B cell (primary cell): ENCODE results near the gene HECTD2. TPM values are rescaled to one million over a fixed set of nuclear protein-coding genes. Genes with fewer than 3 reads are reported as not detected.

Experiments used
- ATAC-seq: fragments of 200-7000 bp; cut with Tn5 transposase; one replicate; pipeline ENCODE4 v1.10.0; 2021; ENCODE audit warnings: low read depth, mild to moderate bottlenecking, moderate number of reproducible peaks, moderate library complexity
- CTCF ChIA-PET: fragments of 350-600 bp; sonication (Branson Sonifier 250); formaldehyde crosslinking; loops from one replicate; lab custom pipeline; 2021; ENCODE audit warnings: antibody characterized with exemption, inconsistent platforms; lab: Charles Lee
- POLR2A ChIA-PET: fragments of 350-600 bp; sonication (Branson Sonifier 250); formaldehyde crosslinking; loops from one replicate; lab custom pipeline; 2021; ENCODE audit warnings: antibody characterized with exemption; lab: Charles Lee
- DNase-seq: peaks from one replicate; pipeline ENCODE4 v3.0.0; 2013
- H2AFZ ChIP-seq: 2 replicates; pipeline ENCODE4 v1.6.1; 2012; ENCODE audit warnings: mild to moderate bottlenecking, low read depth, low read length; ENCODE audit not compliant: insufficient read depth, poor library complexity, severe bottlenecking
- H3K27ac ChIP-seq, 2 donors: 1 replicate in 1 of 2; 2 replicates in 1 of 2; pipeline ENCODE4 v1.5.1; 2012 to 2013; ENCODE audit warnings: low read length in 2 of 2, mild to moderate bottlenecking in 2 of 2, moderate library complexity in 1 of 2
- H3K27me3 ChIP-seq, 4 experiments: fragments of 200-600 bp in 1 of 4; sonication (generic) in 1 of 4; replicated peaks in 1 of 4; 1 replicate in 2 of 4; 2 replicates in 2 of 4; pipeline versions ENCODE4 v1.6.1 to v1.7.0; 2013 to 2016; ENCODE audit warnings: low read length in 3 of 4, mild to moderate bottlenecking in 2 of 4, mixed read lengths in 1 of 4, moderate library complexity in 1 of 4; ENCODE audit not compliant: insufficient read depth in 4 of 4, control insufficient read depth in 3 of 4; ENCODE audit errors: control extremely low read depth in 1 of 4
- H3K36me3 ChIP-seq, 2 experiments: replicated peaks in 1 of 2; 1 replicate in 1 of 2; 2 replicates in 1 of 2; pipeline versions ENCODE4 v1.6.1 to v1.7.1; 2013; ENCODE audit warnings: low read length in 1 of 2; ENCODE audit not compliant: insufficient read depth in 2 of 2, control insufficient read depth in 1 of 2; ENCODE audit errors: control extremely low read depth in 1 of 2, extremely low read depth in 1 of 2
- H3K4me1 ChIP-seq, 2 donors: fragments of 200-600 bp in 1 of 2; sonication (generic) in 1 of 2; 1 replicate in 1 of 2; 2 replicates in 1 of 2; pipeline versions ENCODE4 v1.5.1 to v1.6.1; 2013 to 2017; ENCODE audit warnings: low read length in 2 of 2; ENCODE audit not compliant: control insufficient read depth in 2 of 2, insufficient read depth in 2 of 2
- H3K4me2 ChIP-seq: replicated peaks from 2 replicates; pipeline ENCODE3; 2012; ENCODE audit warnings: mild to moderate bottlenecking, low read depth, low read length; ENCODE audit not compliant: poor library complexity, severe bottlenecking
- H3K4me3 ChIP-seq, 5 experiments: fragments of 200-600 bp in 1 of 5; sonication (generic) in 1 of 5; 1 replicate in 3 of 5; 2 replicates in 2 of 5; pipeline versions ENCODE4 v1.5.1 to v1.7.0; 2011 to 2016; ENCODE audit warnings: low read length in 4 of 5, mild to moderate bottlenecking in 4 of 5, low read depth in 2 of 5, control low read depth in 1 of 5, moderate library complexity in 1 of 5; ENCODE audit not compliant: insufficient read depth in 1 of 5; ENCODE audit errors: control extremely low read depth in 1 of 5, extremely low read depth in 1 of 5
- H3K79me2 ChIP-seq: fragments of 200-600 bp; sonication (generic); one replicate; pipeline ENCODE4 v1.6.0; 2016; ENCODE audit warnings: low read length; ENCODE audit not compliant: control insufficient read depth, insufficient read depth
- H3K9ac ChIP-seq: fragments of 200-600 bp; sonication (generic); 2 replicates; pipeline ENCODE4 v1.6.1; 2017; ENCODE audit warnings: mild to moderate bottlenecking, low read length, moderate library complexity
- H3K9me3 ChIP-seq, 3 donors: one replicate each; pipeline versions ENCODE4 v1.6.1 to v1.7.1; 2013; ENCODE audit warnings: low read length in 2 of 3; ENCODE audit not compliant: control insufficient read depth in 2 of 3, insufficient read depth in 1 of 3; ENCODE audit errors: control extremely low read depth in 1 of 3
- H4K20me1 ChIP-seq: 2 replicates; pipeline ENCODE4 v1.6.0; 2012; ENCODE audit warnings: mild to moderate bottlenecking, low read length; ENCODE audit not compliant: insufficient read depth, control insufficient read depth, poor library complexity, severe bottlenecking
- H3K27ac Mint-ChIP-seq: one replicate; pipeline ENCODE4 v1.8.0; 2021; ENCODE audit warnings: mixed read lengths
- H3K27me3 Mint-ChIP-seq: one replicate; pipeline ENCODE4 v1.8.0; 2021; ENCODE audit warnings: mixed read lengths
- H3K4me1 Mint-ChIP-seq: one replicate; pipeline ENCODE4 v1.8.0; 2021; ENCODE audit warnings: mixed read lengths
- H3K4me3 Mint-ChIP-seq: one replicate; pipeline ENCODE4 v1.8.0; 2021; ENCODE audit warnings: mixed read lengths
- H3K9me3 Mint-ChIP-seq: one replicate; pipeline ENCODE4 v1.8.0; 2022; ENCODE audit warnings: mixed read lengths; ENCODE audit not compliant: insufficient read depth
- EZH2 ChIP-seq: IDR thresholded peaks from 2 replicates; pipeline ENCODE4 v1.6.1; 2012; ENCODE audit warnings: borderline replicate concordance, low read depth, mild to moderate bottlenecking, moderate library complexity, low read length; ENCODE audit not compliant: insufficient read depth, poor library complexity, severe bottlenecking
- WGBS: methylation state at CpG from one replicate; pipeline ENCODE4 v1.1.5; 2013; ENCODE audit warnings: missing lambda C conversion rate; ENCODE audit not compliant: insufficient coverage; 5-methylcytosine and 5-hydroxymethylcytosine counted together
- intact Hi-C: fragments of 100-400 bp; cut with micrococcal nuclease; formaldehyde crosslinking; loops from one replicate; pipeline ENCODE4 v1.10.0; 2022
- polyA plus RNA-seq: library from polyadenylated mRNA; depleted of rRNA; stranded (reverse); fragments of >200 nt; gene quantifications from 2 replicates; pipeline ENCODE4 v1.2.3, GENCODE V29; 2012
- total RNA-seq, 2 donors: library from RNA; stranded (reverse); fragments of 120-200 nt in 1 of 2; gene quantifications; 1 replicate in 1 of 2; 2 replicates in 1 of 2; pipeline versions ENCODE4 v1.2.3 to v1.2.4, GENCODE V29; 2013 to 2022
- TF ChIP-seq, protein P1 (sequence below): fragments of 200-600 bp; IDR thresholded peaks from one replicate; pipeline ENCODE4 v1.8.0; 2022; ENCODE audit warnings: antibody characterized with exemption, mild to moderate bottlenecking

The HECTD2 gene
- total and polyA plus RNA-seq, 2 donors (not counting 1 experiment from before 2014, with no cell fraction given) = 2.9 to 7.9 TPM

DNA sequence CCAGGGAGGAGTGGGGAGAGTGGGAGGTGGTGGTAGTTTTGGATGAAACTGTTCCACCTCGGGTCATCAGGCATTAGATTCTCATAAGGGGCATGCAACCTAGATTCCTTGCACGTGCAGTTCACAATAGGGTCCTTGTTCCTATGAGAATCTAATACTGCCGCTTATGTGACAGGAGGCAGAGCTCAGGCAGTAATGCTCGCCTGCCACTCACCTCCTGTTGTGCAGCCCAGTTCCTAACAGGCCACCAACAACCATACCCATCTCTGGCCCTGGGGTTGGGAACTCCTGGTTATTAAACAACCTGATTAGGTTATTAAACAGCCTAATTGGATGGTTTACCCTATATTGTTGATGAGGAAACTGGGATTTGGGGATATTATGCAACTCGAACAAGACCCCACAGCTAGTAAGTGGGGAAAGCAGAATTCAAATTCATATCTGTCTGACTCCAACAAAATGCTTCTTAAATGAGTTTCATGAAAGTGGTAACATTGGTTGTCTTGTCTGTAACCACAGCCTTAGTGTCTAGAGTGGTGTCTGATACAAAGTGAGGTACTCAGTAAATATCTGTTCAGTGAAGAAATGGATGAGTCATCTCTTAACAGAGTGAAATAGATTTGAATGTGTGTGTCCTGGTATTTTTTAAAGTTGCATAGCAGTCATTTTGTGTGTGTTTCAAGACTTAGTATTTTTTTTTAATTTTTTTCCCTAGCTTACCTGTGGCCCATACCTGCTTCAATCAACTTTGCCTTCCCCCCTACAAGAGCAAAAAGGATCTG lies 101.6 kb downstream of the HECTD2 start:
- no peaks in the 10 kb centered on the region for H3K4me1 ChIP-seq
- no peak overlapping the region for H3K4me2 ChIP-seq
- no peaks in the 10 kb centered on the region for H3K9me3 ChIP-seq
- CTCF ChIA-PET = no interaction called here
- H3K9ac ChIP-seq = no peak overlapping the region
- POLR2A ChIA-PET = no interaction called here
- H3K4me3 ChIP-seq = no peak overlapping the region
- H3K27ac Mint-ChIP-seq = no peak overlapping the region
- no peaks in the 10 kb centered on the region for H3K27me3 ChIP-seq
- H2AFZ ChIP-seq = no peak overlapping the region
- no peak overlapping the region for H3K27ac ChIP-seq
- no peak for DNase-seq
- TF ChIP-seq EZH2 = no peak
- TF ChIP-seq, protein P1, sequence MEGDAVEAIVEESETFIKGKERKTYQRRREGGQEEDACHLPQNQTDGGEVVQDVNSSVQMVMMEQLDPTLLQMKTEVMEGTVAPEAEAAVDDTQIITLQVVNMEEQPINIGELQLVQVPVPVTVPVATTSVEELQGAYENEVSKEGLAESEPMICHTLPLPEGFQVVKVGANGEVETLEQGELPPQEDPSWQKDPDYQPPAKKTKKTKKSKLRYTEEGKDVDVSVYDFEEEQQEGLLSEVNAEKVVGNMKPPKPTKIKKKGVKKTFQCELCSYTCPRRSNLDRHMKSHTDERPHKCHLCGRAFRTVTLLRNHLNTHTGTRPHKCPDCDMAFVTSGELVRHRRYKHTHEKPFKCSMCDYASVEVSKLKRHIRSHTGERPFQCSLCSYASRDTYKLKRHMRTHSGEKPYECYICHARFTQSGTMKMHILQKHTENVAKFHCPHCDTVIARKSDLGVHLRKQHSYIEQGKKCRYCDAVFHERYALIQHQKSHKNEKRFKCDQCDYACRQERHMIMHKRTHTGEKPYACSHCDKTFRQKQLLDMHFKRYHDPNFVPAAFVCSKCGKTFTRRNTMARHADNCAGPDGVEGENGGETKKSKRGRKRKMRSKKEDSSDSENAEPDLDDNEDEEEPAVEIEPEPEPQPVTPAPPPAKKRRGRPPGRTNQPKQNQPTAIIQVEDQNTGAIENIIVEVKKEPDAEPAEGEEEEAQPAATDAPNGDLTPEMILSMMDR = no peak
- 93% methylated on average over 2 of the region's 5 CpGs for WGBS
- H3K79me2 ChIP-seq = no peaks in the 10 kb centered on the region
- no peaks in the 10 kb centered on the region for H3K4me1 Mint-ChIP-seq
- H4K20me1 ChIP-seq = no peaks in the 10 kb centered on the region
- intact Hi-C loops = no loop called here
- no peaks in the 10 kb centered on the region for H3K27me3 Mint-ChIP-seq
- ATAC-seq = no peak
- H3K36me3 ChIP-seq = no peaks in the 10 kb centered on the region
- H3K9me3 Mint-ChIP-seq = no peaks in the 10 kb centered on the region
- no peak overlapping the region for H3K4me3 Mint-ChIP-seq

DNA sequence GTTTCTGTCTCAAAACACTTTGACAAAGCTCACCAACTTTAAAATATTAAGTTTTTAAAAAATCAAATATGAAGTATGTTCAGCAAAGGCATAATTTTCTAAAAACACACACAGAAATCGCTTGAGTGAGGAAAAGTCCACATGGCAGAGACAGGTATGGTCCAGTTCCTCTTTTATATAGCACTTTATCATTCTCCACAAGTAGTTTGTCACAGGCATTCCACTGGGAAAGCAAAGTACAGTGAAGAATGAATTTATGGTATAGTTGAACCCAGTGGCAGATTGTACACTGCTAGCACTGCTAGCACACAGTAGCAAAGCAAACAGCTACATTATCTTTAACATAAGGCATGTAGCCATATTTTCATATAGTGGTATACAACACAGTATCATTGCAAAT lies 102.3 kb downstream of the HECTD2 start:
- H3K27ac Mint-ChIP-seq = no peak overlapping the region
- H3K4me3 ChIP-seq = no peak overlapping the region
- no peak for ATAC-seq
- H4K20me1 ChIP-seq = no peaks in the 10 kb centered on the region
- intact Hi-C loops = no loop called here
- H3K4me1 ChIP-seq = no peaks in the 10 kb centered on the region
- H3K4me1 Mint-ChIP-seq = no peaks in the 10 kb centered on the region
- H3K9me3 ChIP-seq = no peaks in the 10 kb centered on the region
- H3K27me3 Mint-ChIP-seq = no peaks in the 10 kb centered on the region
- no peak overlapping the region for H3K27ac ChIP-seq
- H3K9ac ChIP-seq = no peak overlapping the region
- H3K4me2 ChIP-seq = no peak overlapping the region
- WGBS = no CpG with 5 or more reads among the region's 1 CpG
- TF ChIP-seq, protein P1 = no peak
- TF ChIP-seq EZH2 = no peak
- H3K36me3 ChIP-seq = no peaks in the 10 kb centered on the region
- DNase-seq = no peak
- no peak overlapping the region for H3K4me3 Mint-ChIP-seq
- H3K79me2 ChIP-seq = no peaks in the 10 kb centered on the region
- H3K9me3 Mint-ChIP-seq = no peaks in the 10 kb centered on the region
- no peak overlapping the region for H2AFZ ChIP-seq
- ChIA-PET CTCF (no interaction called here), POLR2A (no interaction called here)
- no peaks in the 10 kb centered on the region for H3K27me3 ChIP-seq
